Measurements from ENCODE around the gene DDR2.

- TF ChIP-seq PPARA (CRISPR knock-in tag; IDR thresholded peaks at IDR 0.05; ENCODE audit: borderline replicate concordance): no peak
- no peak for TF ChIP-seq ZNF70 (CRISPR knock-in tag; IDR thresholded peaks at IDR 0.05)
- TF ChIP-seq CSRNP3 (CRISPR knock-in tag; IDR thresholded peaks at IDR 0.05): no peak
- TF ChIP-seq TOX (CRISPR knock-in tag; IDR thresholded peaks at IDR 0.05; ENCODE audit: borderline replicate concordance): no peak
- TF ChIP-seq PATZ1 (CRISPR knock-in tag; IDR thresholded peaks at IDR 0.05; ENCODE audit: borderline replicate concordance): no peak
- no peak for TF ChIP-seq CREB5 (CRISPR knock-in tag; IDR thresholded peaks at IDR 0.05; ENCODE audit: low read depth)
- no peak for TF ChIP-seq ZFP30 (CRISPR knock-in tag; IDR thresholded peaks at IDR 0.05)
- no peak for TF ChIP-seq ESRRG (CRISPR knock-in tag; IDR thresholded peaks at IDR 0.05)
These were observed 44.5 kb upstream of the DDR2 start for GRCh38 chr1:162587761-162588260.

All from SK-N-SH treated with all-trans-retinoic acid at 6 μM for 48 hours (cell line).